CD4-positive, alpha-beta T cell treated with Interleukin-6 at 100 ng/mL for 8 hours (primary cell): ENCODE results near the gene TTLL12.

ENCODE experiments used
- DNase-seq: peaks from one replicate; pipeline ENCODE4 v3.0.0-alpha.2; 2020; ENCODE audit warnings: mixed read lengths, low spot score

Gene TTLL12

GRCh38 chr22:43127166-43127908 is 59.6 kb downstream of the TTLL12 start:
- DNase-seq, result no peak

GRCh38 chr22:43126501-43127165 is 60.3 kb downstream of the TTLL12 start:
- no peak for DNase-seq

GRCh38 chr22:43118953-43119458 is 67.9 kb downstream of the TTLL12 start:
- no peak for DNase-seq

- no peak for DNase-seq
Observed at GRCh38 chr22:43118024-43118849, 68.7 kb downstream of the TTLL12 start.

GRCh38 chr22:43116932-43117331 is 70.0 kb downstream of the TTLL12 start:
- DNase-seq, result no peak
